Activated CD4-positive, alpha-beta T cell treated with anti-CD3 and anti-CD28 coated beads for 48 hours (primary cell): Measurements from ENCODE around the gene HOMER2.
"Not testable (repeated sequence)": the region's sequence is repeated elsewhere in the genome, so short reads cannot be mapped to it uniquely, and the experiment has no call there.

Source experiments
- DNase-seq: peaks from one replicate; pipeline ENCODE4 v3.0.0-alpha.2; 2020

The HOMER2 gene

GRCh38 chr15:82892573-82892972 lies 59.9 kb downstream of the HOMER2 start:
- DNase-seq: no peak

- DNase-seq: no peak
These were observed 61.5 kb downstream of the HOMER2 start for GRCh38 chr15:82890995-82891390.

GRCh38 chr15:82890338-82890994 lies 62.1 kb downstream of the HOMER2 start:
- no peak for DNase-seq

- DNase-seq: no peak
These were observed 70.1 kb downstream of the HOMER2 start for GRCh38 chr15:82882273-82882928.

- no peak for DNase-seq
These were observed 70.8 kb downstream of the HOMER2 start for GRCh38 chr15:82881747-82882146.

GRCh38 chr15:82880704-82881103 lies 71.8 kb downstream of the HOMER2 start:
- DNase-seq: no peak

GRCh38 chr15:82878325-82878724 lies 74.2 kb downstream of the HOMER2 start:
- no peak for DNase-seq

GRCh38 chr15:82877825-82878224 lies 74.7 kb downstream of the HOMER2 start:
- DNase-seq: no peak

- DNase-seq: no peak
These were observed 77.0 kb downstream of the HOMER2 start for GRCh38 chr15:82875411-82876003.

- DNase-seq: no peak
These were observed 77.6 kb downstream of the HOMER2 start for GRCh38 chr15:82874961-82875360.

GRCh38 chr15:82874267-82874666 lies 78.3 kb downstream of the HOMER2 start:
- DNase-seq: no peak

- no peak for DNase-seq
These were observed 79.4 kb downstream of the HOMER2 start for GRCh38 chr15:82873000-82873680.

- no peak for DNase-seq
These were observed 80.6 kb downstream of the HOMER2 start for GRCh38 chr15:82871832-82872484.

GRCh38 chr15:82871358-82871757 lies 81.2 kb downstream of the HOMER2 start:
- DNase-seq: no peak

- DNase-seq: no peak
These were observed 81.7 kb downstream of the HOMER2 start for GRCh38 chr15:82870727-82871320.

- DNase-seq: not testable (repeated sequence)
These were observed 86.5 kb downstream of the HOMER2 start for GRCh38 chr15:82865981-82866380.

GRCh38 chr15:82865581-82865980 lies 86.9 kb downstream of the HOMER2 start:
- not testable (repeated sequence) for DNase-seq

- DNase-seq: no peak
These were observed 87.6 kb downstream of the HOMER2 start for GRCh38 chr15:82864967-82865366.

- DNase-seq: no peak
These were observed 89.6 kb downstream of the HOMER2 start for GRCh38 chr15:82862886-82863285.

GRCh38 chr15:82858932-82859331 lies 93.6 kb downstream of the HOMER2 start:
- no peak for DNase-seq

GRCh38 chr15:82856397-82857170 lies 95.9 kb downstream of the HOMER2 start:
- DNase-seq: no peak
